ENCODE results near the gene SLC48A1. TPM values are rescaled to one million over a fixed set of nuclear protein-coding genes. Genes with fewer than 3 reads are reported as not detected.

The SLC48A1 gene
- total and polyA plus RNA-seq, 2 donors (not counting 1 experiment from before 2014, with no cell fraction given) = 9.0 to 18.7 TPM

- H3K36me3 ChIP-seq (ENCODE audit: control insufficient read depth, insufficient read depth, low read length) = no peaks in the 10 kb centered on the region
- peak overlapping the region; percentile 35 for H2AFZ ChIP-seq (ENCODE audit: low read length)
- H4K20me1 ChIP-seq (ENCODE audit: control insufficient read depth, extremely low read depth, insufficient read depth, low read length) = no peaks in the 10 kb centered on the region
- TF ChIP-seq EZH2 (IDR thresholded peaks at IDR 0.05; ENCODE audit: low read length, missing control alignments) = no peak
- TF ChIP-seq, protein P1, sequence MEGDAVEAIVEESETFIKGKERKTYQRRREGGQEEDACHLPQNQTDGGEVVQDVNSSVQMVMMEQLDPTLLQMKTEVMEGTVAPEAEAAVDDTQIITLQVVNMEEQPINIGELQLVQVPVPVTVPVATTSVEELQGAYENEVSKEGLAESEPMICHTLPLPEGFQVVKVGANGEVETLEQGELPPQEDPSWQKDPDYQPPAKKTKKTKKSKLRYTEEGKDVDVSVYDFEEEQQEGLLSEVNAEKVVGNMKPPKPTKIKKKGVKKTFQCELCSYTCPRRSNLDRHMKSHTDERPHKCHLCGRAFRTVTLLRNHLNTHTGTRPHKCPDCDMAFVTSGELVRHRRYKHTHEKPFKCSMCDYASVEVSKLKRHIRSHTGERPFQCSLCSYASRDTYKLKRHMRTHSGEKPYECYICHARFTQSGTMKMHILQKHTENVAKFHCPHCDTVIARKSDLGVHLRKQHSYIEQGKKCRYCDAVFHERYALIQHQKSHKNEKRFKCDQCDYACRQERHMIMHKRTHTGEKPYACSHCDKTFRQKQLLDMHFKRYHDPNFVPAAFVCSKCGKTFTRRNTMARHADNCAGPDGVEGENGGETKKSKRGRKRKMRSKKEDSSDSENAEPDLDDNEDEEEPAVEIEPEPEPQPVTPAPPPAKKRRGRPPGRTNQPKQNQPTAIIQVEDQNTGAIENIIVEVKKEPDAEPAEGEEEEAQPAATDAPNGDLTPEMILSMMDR (conservative IDR thresholded peaks at IDR 0.05 in 1 of 2, IDR thresholded peaks at IDR 0.05 in 1 of 2; ENCODE audit: low read depth in 1 of 2, low read length in 2 of 2) = no peak
- no peaks in the 10 kb centered on the region for H3K27me3 ChIP-seq (ENCODE audit: control insufficient read depth, insufficient read depth, low read length)
- no peak overlapping the region for H3K27ac ChIP-seq (ENCODE audit: insufficient read depth, low read length)
- H3K4me3 ChIP-seq (replicated peaks in 1 of 4; ENCODE audit: control extremely low read depth in 1 of 4, insufficient read depth in 1 of 4, low read depth in 3 of 4, low read length in 4 of 4) = peak overlapping the region; percentile 52 to 65 (median 58)
- H3K79me2 ChIP-seq (ENCODE audit: control insufficient read depth, insufficient read depth, low read length) = no peaks in the 10 kb centered on the region
- peak overlapping the region; percentile 58 for H3K9ac ChIP-seq (ENCODE audit: insufficient read depth, low read length)
- no peaks in the 10 kb centered on the region for H3K9me3 ChIP-seq (ENCODE audit: control insufficient read depth, insufficient read depth, low read depth, low read length)
- H3K4me1 ChIP-seq (ENCODE audit: control insufficient read depth, extremely low read depth, insufficient read depth, low read length) = peaks cover 13% of the 10 kb centered on the region
- peak overlapping the region; percentile 91 for H3K4me2 ChIP-seq (ENCODE audit: extremely low read depth, insufficient read depth, low read length)
- DNase-seq (ENCODE audit: low read depth in 2 of 2) = no peak
These were observed 981 bp downstream of the SLC48A1 start for GRCh38 chr12:47773858-47774580.

- no peak overlapping the region for H2AFZ ChIP-seq (ENCODE audit: low read length)
- no peaks in the 10 kb centered on the region for H3K36me3 ChIP-seq (ENCODE audit: control insufficient read depth, insufficient read depth, low read length)
- no peak overlapping the region for H3K4me3 ChIP-seq (replicated peaks in 1 of 4; ENCODE audit: control extremely low read depth in 1 of 4, insufficient read depth in 1 of 4, low read depth in 3 of 4, low read length in 4 of 4)
- H3K9ac ChIP-seq (ENCODE audit: insufficient read depth, low read length) = no peak overlapping the region
- no peak for DNase-seq (ENCODE audit: low read depth in 2 of 2)
- no peaks in the 10 kb centered on the region for H3K27me3 ChIP-seq (ENCODE audit: control insufficient read depth, insufficient read depth, low read length)
- H3K79me2 ChIP-seq (ENCODE audit: control insufficient read depth, insufficient read depth, low read length) = no peaks in the 10 kb centered on the region
- H3K27ac ChIP-seq (ENCODE audit: insufficient read depth, low read length) = no peak overlapping the region
- no peak for TF ChIP-seq EZH2 (IDR thresholded peaks at IDR 0.05; ENCODE audit: low read length, missing control alignments)
- TF ChIP-seq, protein P1 (conservative IDR thresholded peaks at IDR 0.05 in 1 of 2, IDR thresholded peaks at IDR 0.05 in 1 of 2; ENCODE audit: low read depth in 1 of 2, low read length in 2 of 2) = no peak
- peaks cover 13% of the 10 kb centered on the region for H3K4me1 ChIP-seq (ENCODE audit: control insufficient read depth, extremely low read depth, insufficient read depth, low read length)
- H3K4me2 ChIP-seq (ENCODE audit: extremely low read depth, insufficient read depth, low read length) = no peak overlapping the region
- no peaks in the 10 kb centered on the region for H3K9me3 ChIP-seq (ENCODE audit: control insufficient read depth, insufficient read depth, low read depth, low read length)
- H4K20me1 ChIP-seq (ENCODE audit: control insufficient read depth, extremely low read depth, insufficient read depth, low read length) = no peaks in the 10 kb centered on the region
These were observed 1.6 kb downstream of the SLC48A1 start for GRCh38 chr12:47774663-47775062.

DNA sequence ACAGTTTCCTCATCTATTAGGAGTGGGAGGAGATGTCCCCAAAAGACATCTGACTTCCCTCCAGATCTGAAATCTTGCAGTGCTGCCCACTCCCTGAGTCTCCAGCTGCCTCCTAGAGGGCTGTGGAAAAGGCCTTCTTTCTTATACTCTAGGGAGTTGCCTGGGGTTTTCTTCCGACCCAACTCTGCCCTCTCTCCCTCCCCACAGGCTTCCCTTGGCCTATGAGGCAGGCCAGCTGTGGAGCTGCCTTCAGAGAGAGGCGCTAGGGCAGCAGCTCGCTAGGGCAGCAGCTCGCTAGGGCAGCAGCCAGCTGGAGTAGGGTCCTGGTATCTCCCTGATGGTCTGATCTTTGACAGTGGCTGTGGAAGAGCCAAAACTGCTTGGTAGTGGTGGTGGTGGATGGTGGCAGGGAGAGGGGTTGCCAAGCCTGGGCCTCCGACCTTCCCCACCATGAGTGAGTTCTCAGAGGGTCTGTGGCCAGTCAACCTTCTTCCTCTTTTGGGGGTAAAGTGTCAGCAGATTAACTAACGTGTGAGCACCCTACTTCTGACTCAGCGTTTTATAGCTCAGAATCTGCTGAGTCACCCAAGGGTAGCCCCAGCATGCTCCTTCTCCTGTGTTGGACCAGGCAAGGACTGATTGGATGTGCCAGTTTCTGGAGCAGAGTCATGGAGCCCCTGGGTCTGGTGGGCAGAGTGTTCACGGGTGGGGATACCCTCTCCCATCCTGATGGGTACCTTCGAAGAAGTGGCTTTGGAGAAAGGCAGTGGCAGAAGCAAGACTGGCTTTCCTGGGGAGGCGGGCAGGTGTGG lies 2.3 kb downstream of the SLC48A1 start:
- Histone ChIP-seq H3K9me3 (ENCODE audit: control insufficient read depth, insufficient read depth, low read depth, low read length) (no peaks in the 10 kb centered on the region), H3K27ac (ENCODE audit: insufficient read depth, low read length) (no peak overlapping the region), H4K20me1 (ENCODE audit: control insufficient read depth, extremely low read depth, insufficient read depth, low read length) (no peaks in the 10 kb centered on the region), H3K27me3 (ENCODE audit: control insufficient read depth, insufficient read depth, low read length) (no peaks in the 10 kb centered on the region), H2AFZ (ENCODE audit: low read length) (no peak overlapping the region), H3K4me2 (ENCODE audit: extremely low read depth, insufficient read depth, low read length) (no peak overlapping the region), H3K9ac (ENCODE audit: insufficient read depth, low read length) (no peak overlapping the region), H3K4me3 (replicated peaks in 1 of 4; ENCODE audit: control extremely low read depth in 1 of 4, insufficient read depth in 1 of 4, low read depth in 3 of 4, low read length in 4 of 4) (peak overlapping the region in 1 of 4 experiments; percentile 7), H3K36me3 (ENCODE audit: control insufficient read depth, insufficient read depth, low read length) (no peaks in the 10 kb centered on the region), H3K4me1 (ENCODE audit: control insufficient read depth, extremely low read depth, insufficient read depth, low read length) (peaks cover 13% of the 10 kb centered on the region), H3K79me2 (ENCODE audit: control insufficient read depth, insufficient read depth, low read length) (no peaks in the 10 kb centered on the region)
- DNase-seq (ENCODE audit: low read depth in 2 of 2) = peak; percentile 23 to 50
- TF ChIP-seq EZH2 (IDR thresholded peaks at IDR 0.05; ENCODE audit: low read length, missing control alignments) = no peak
- TF ChIP-seq, protein P1 (conservative IDR thresholded peaks at IDR 0.05 in 1 of 2, IDR thresholded peaks at IDR 0.05 in 1 of 2; ENCODE audit: low read depth in 1 of 2, low read length in 2 of 2) = no peak
